CD8-positive, alpha-beta memory T cell (primary cell): ENCODE measurements around the gene OBSCN. TPM values are rescaled to one million over a fixed set of nuclear protein-coding genes. Genes with fewer than 3 reads are reported as not detected.
A peak's percentile ranks its signal among the peaks of the same experiment; 100 is the strongest.

Experiments used
- CTCF ChIA-PET: fragments of 350-600 bp; sonication (Branson Sonifier 250); formaldehyde crosslinking; loops from one replicate; lab custom pipeline; 2021; ENCODE audit warnings: antibody characterized with exemption; lab: Charles Lee
- POLR2A ChIA-PET: fragments of 350-600 bp; sonication (Branson Sonifier 250); formaldehyde crosslinking; loops from one replicate; lab custom pipeline; 2021; ENCODE audit warnings: antibody characterized with exemption; lab: Charles Lee
- DNase-seq, 5 donors: peaks; one replicate each; pipeline versions ENCODE4 v3.0.0 to v3.0.0-alpha.2; 2020 to 2022; ENCODE audit warnings: mixed read lengths in 1 of 5
- H3K27ac ChIP-seq: one replicate; pipeline ENCODE4 v1.7.0; 2013; ENCODE audit warnings: low read depth, mild to moderate bottlenecking, low read length, moderate library complexity
- H3K27me3 ChIP-seq: 2 replicates; pipeline ENCODE4 v1.7.0; 2013; ENCODE audit warnings: low read length, mild to moderate bottlenecking; ENCODE audit not compliant: insufficient read depth, poor library complexity, severe bottlenecking
- H3K36me3 ChIP-seq: 2 replicates; pipeline ENCODE4 v1.7.0; 2013; ENCODE audit warnings: mild to moderate bottlenecking, low read length, moderate library complexity; ENCODE audit not compliant: insufficient read depth
- H3K4me1 ChIP-seq: 2 replicates; pipeline ENCODE4 v1.7.0; 2013; ENCODE audit warnings: mild to moderate bottlenecking, low read length, moderate library complexity; ENCODE audit not compliant: insufficient read depth
- H3K4me3 ChIP-seq: 2 replicates; pipeline ENCODE4 v1.7.0; 2013; ENCODE audit warnings: mild to moderate bottlenecking, low read length
- H3K9me3 ChIP-seq: 2 replicates; pipeline ENCODE4 v1.7.0; 2013; ENCODE audit warnings: mild to moderate bottlenecking, low read length
- H3K27ac Mint-ChIP-seq, 8 donors: one replicate each; pipeline ENCODE4 v1.8.0; 2020 to 2021; ENCODE audit warnings: mixed read lengths in 8 of 8, mild to moderate bottlenecking in 6 of 8, inconsistent platforms in 3 of 8, moderate library complexity in 3 of 8
- H3K27me3 Mint-ChIP-seq, 2 donors: one replicate each; pipeline ENCODE4 v1.8.0; 2020 to 2021; ENCODE audit warnings: mixed read lengths in 2 of 2, mild to moderate bottlenecking in 1 of 2, moderate library complexity in 1 of 2
- H3K36me3 Mint-ChIP-seq, 3 donors: one replicate each; pipeline ENCODE4 v1.8.0; 2020 to 2021; ENCODE audit warnings: mixed read lengths in 3 of 3, inconsistent platforms in 1 of 3, mild to moderate bottlenecking in 1 of 3
- H3K4me1 Mint-ChIP-seq, 3 donors: one replicate each; pipeline ENCODE4 v1.8.0; 2020 to 2021; ENCODE audit warnings: mixed read lengths in 3 of 3, inconsistent platforms in 1 of 3, mild to moderate bottlenecking in 1 of 3
- H3K4me3 Mint-ChIP-seq, 7 donors: one replicate each; pipeline ENCODE4 v1.8.0; 2020 to 2021; ENCODE audit warnings: mixed read lengths in 7 of 7, mild to moderate bottlenecking in 6 of 7, moderate library complexity in 4 of 7, inconsistent platforms in 2 of 7
- H3K9me3 Mint-ChIP-seq, 5 donors: one replicate each; pipeline ENCODE4 v1.8.0; 2020 to 2022; ENCODE audit warnings: mixed read lengths in 5 of 5, mild to moderate bottlenecking in 3 of 5, moderate library complexity in 2 of 5, inconsistent platforms in 1 of 5
- polyA plus RNA-seq: library from polyadenylated mRNA; unstranded; fragments of 300-500 nt; fragmentation: Illumina TruSeq; gene quantifications from one replicate; pipeline ENCODE4 v1.2.3, GENCODE V29; 2021
- total RNA-seq, 2 experiments: library from RNA; stranded (reverse); gene quantifications; one replicate each; pipeline ENCODE4 v1.2.3, GENCODE V29; 2021

OBSCN gene
- total RNA-seq (10 to 100 TPM; 10.9 to 13.6 TPM), polyA plus RNA-seq (3.0 TPM)

DNA sequence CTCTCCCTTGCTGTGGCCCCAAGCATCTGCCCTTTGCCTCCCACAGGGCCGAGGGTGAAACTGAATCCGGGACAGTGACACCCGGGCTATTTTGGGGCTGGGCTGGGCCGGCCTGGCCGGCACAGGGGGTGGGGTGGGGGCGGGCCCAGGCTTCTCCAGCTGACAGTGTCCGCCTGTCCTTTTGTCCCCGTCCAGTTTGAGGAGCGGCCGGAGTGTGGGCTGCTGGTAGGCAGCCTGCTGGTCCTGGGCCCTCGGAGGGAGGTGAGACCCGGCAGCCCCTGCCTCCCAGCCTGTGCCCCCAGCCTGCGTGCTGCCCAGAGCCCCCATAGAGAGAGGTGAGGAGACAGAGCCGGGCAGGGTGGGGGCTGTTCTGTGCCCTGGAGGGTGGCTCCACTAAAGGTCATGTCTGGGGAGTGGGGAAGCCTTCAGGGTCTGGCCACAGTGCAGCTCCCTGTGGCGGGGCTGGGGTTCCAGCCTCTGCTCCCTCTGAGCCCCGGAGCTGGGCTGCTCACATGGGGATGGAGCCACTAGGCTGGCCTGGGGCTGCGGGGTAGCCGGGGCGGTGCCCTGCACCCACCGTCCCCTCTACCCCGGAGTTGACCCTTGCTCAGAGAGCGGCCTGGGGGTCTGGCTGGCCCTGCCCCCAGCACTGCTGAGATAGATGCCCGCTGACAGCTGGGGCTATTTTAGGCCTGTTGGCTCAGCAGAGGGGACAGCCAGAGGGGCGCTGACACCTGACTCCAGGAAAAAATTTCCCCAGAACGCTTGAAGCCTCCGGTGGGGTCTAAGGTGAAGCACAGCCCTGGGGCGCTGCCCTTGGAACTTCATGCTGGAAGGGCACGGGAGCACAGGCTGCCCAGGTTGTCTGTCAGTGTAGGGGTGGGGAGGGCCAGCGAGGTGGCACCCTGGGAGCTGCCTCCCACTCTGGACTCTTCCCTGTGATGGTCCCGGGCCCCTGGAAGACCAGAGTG lies at the start of gene OBSCN:
Gene OBSCN (plus strand): TSS at position 194 of the 971 bp plus-strand sequence. CDS start 3,740 bp downstream, outside the sequence.
- Mint-ChIP-seq H3K27ac (no peak within 1 kb of the TSS), H3K27me3 (peaks cover 0 to 5% of the 10 kb centered on the region in 2 donors), H3K9me3 (no peaks in the 10 kb centered on the region), H3K4me3 (no peak within 1 kb of the TSS), H3K4me1 (peaks cover 0 to 3% (median 3%) of the 10 kb centered on the region in 3 donors), H3K36me3 (no peaks in the 10 kb centered on the region)
- ChIA-PET POLR2A (no interaction called here), CTCF (no interaction called here)
- peaks cover 7% of the 10 kb centered on the region for H3K27me3 ChIP-seq
- no peak for DNase-seq
- H3K4me3 ChIP-seq = no peak within 1 kb of the TSS
- H3K9me3 ChIP-seq = no peaks in the 10 kb centered on the region
- H3K36me3 ChIP-seq = no peaks in the 10 kb centered on the region
- H3K4me1 ChIP-seq = no peaks in the 10 kb centered on the region
- H3K27ac ChIP-seq = no peak within 1 kb of the TSS

DNA sequence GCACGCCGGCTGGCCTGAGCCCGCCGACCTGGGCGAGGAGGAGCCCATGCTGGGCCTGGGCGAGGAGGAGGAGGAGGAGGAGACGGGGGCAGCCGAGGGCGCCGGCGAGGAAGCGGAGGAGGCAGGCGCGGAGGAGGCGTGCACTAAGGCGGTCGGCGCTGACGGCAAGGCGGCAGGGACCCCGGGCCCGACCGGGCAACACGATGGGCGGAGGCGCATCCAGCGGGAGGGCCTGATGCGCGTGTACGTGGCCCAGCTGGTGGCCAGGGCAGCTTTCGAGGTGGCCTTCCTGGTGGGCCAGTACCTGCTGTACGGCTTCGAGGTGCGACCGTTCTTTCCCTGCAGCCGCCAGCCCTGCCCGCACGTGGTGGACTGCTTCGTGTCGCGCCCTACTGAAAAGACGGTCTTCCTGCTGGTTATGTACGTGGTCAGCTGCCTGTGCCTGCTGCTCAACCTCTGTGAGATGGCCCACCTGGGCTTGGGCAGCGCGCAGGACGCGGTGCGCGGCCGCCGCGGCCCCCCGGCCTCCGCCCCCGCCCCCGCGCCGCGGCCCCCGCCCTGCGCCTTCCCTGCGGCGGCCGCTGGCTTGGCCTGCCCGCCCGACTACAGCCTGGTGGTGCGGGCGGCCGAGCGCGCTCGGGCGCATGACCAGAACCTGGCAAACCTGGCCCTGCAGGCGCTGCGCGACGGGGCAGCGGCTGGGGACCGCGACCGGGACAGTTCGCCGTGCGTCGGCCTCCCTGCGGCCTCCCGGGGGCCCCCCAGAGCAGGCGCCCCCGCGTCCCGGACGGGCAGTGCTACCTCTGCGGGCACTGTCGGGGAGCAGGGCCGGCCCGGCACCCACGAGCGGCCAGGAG lies 49.5 kb upstream of the OBSCN start:
- CTCF ChIA-PET = interaction anchor here (2.4 kb wide), 1 partner anchor 8 kb away, joined by 17 read pairs; the partner anchor contains the start of gene IBA57
- POLR2A ChIA-PET = interaction anchor here (1.4 kb wide), 1 partner anchor 49 kb away, joined by 4 read pairs; the partner anchor contains the start of gene MRPL55
- no peaks in the 10 kb centered on the region for H3K27me3 ChIP-seq
- H3K36me3 Mint-ChIP-seq = no peaks in the 10 kb centered on the region
- no peaks in the 10 kb centered on the region for H3K9me3 ChIP-seq
- H3K27ac Mint-ChIP-seq = no peak overlapping the region
- H3K4me1 ChIP-seq = peaks cover 32% of the 10 kb centered on the region
- no peak overlapping the region for H3K4me3 ChIP-seq
- H3K4me3 Mint-ChIP-seq = no peak overlapping the region
- H3K36me3 ChIP-seq = no peaks in the 10 kb centered on the region
- no peaks in the 10 kb centered on the region for H3K9me3 Mint-ChIP-seq
- H3K4me1 Mint-ChIP-seq = peaks cover 9 to 35% (median 16%) of the 10 kb centered on the region in 3 donors
- H3K27ac ChIP-seq = no peak overlapping the region
- H3K27me3 Mint-ChIP-seq = no peaks in the 10 kb centered on the region
- no peak for DNase-seq

DNA sequence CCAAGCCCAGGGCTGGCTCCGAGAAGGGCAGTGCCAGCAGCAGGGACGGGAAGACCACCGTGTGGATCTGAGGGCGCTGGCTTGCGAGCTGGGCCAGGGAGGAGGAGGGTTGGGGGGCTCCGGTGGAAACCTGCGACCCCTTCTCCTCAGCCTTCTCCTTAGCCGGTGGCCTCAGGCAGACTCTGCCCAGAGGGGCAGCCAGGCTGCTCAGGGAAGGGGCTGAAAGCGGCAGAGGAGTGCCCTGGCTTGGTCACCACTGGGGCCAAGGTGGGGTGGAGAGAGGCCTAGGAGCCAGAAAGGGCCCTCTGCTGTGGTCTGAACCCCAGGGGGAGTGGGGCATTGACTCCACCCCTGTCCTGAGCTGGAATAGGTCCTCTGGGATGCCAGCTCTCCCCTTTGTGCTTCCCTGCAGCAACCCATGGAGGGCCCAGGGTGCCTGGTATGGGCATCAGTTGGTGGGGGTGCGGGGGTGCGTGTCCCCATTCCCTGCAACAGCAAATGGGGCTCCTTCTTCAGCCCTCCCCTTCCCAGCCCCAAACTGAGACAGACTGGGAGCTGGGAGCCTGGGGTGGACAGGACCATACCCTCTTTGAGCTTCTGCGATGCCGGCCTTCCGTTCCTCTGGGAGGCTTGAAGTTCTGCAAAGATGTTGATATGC lies 48.7 kb upstream of the OBSCN start:
- H3K4me1 Mint-ChIP-seq = peaks cover 12 to 41% (median 19%) of the 10 kb centered on the region in 3 donors
- ChIA-PET POLR2A (interaction anchor here (0.5 to 0.9 kb wide), 2 partner anchors 19 to 34 kb away, joined by 3 to 5 read pairs; no protein-coding TSS in a partner anchor), CTCF (interaction anchor here (1.4 kb wide), 1 partner anchor 28 kb away, joined by 4 read pairs; no protein-coding TSS in a partner anchor)
- H3K27ac Mint-ChIP-seq = peak overlapping the region in 1 of 8 donors; percentile 55
- no peak overlapping the region for H3K4me3 Mint-ChIP-seq
- H3K9me3 ChIP-seq = no peaks in the 10 kb centered on the region
- no peaks in the 10 kb centered on the region for H3K27me3 Mint-ChIP-seq
- H3K4me3 ChIP-seq = no peak overlapping the region
- no peaks in the 10 kb centered on the region for H3K36me3 Mint-ChIP-seq
- H3K27ac ChIP-seq = no peak overlapping the region
- no peaks in the 10 kb centered on the region for H3K36me3 ChIP-seq
- H3K4me1 ChIP-seq = peaks cover 32% of the 10 kb centered on the region
- no peak for DNase-seq
- no peaks in the 10 kb centered on the region for H3K9me3 Mint-ChIP-seq
- H3K27me3 ChIP-seq = no peaks in the 10 kb centered on the region

DNA sequence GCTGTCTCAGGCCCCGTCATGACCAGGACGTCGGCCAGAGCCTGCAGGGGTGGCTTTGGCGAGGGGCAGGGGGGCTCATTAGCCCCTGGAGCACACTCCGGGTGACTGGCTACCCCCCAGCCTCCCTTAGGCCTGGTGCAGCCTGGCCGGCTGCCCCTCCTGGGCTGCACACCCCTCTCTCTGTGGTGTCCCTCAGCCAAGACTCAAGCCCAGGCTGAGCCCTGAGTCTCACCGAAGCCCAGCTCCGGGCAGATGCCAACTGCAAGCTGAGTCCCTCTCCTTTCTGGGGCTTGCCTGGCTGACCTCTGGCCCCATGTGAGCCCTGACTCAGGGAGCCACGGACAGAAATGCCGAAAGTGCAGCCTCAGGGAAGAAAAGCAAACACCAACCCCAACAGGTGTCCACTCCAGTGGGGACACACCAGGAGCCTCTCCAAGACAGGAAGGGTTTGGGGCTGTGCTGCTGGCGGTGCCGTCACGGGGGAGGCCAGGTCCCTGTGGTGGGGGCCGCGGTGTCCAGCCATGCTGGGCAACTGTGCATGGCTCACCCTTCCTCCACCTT lies 47.6 kb upstream of the OBSCN start:
- peaks cover 17 to 49% (median 30%) of the 10 kb centered on the region in 3 donors for H3K4me1 Mint-ChIP-seq
- H3K4me3 ChIP-seq = no peak overlapping the region
- no peak overlapping the region for H3K4me3 Mint-ChIP-seq
- H3K27me3 ChIP-seq = no peaks in the 10 kb centered on the region
- peaks cover 39% of the 10 kb centered on the region for H3K4me1 ChIP-seq
- no peaks in the 10 kb centered on the region for H3K36me3 ChIP-seq
- no peaks in the 10 kb centered on the region for H3K36me3 Mint-ChIP-seq
- no peaks in the 10 kb centered on the region for H3K27me3 Mint-ChIP-seq
- H3K9me3 ChIP-seq = no peaks in the 10 kb centered on the region
- no peaks in the 10 kb centered on the region for H3K9me3 Mint-ChIP-seq
- ChIA-PET CTCF (interaction anchor here (1.4 kb wide), 1 partner anchor 29 kb away, joined by 4 read pairs; no protein-coding TSS in a partner anchor), POLR2A (no interaction called here)
- H3K27ac Mint-ChIP-seq = no peak overlapping the region
- H3K27ac ChIP-seq = no peak overlapping the region
- no peak for DNase-seq

GRCh38 chr1:228161362-228161761 lies 46.5 kb upstream of the OBSCN start:
- H3K4me3 Mint-ChIP-seq = no peak overlapping the region
- no peaks in the 10 kb centered on the region for H3K36me3 ChIP-seq
- peak overlapping the region in 1 of 8 donors; percentile 55 for H3K27ac Mint-ChIP-seq
- H3K27ac ChIP-seq = no peak overlapping the region
- H3K4me1 Mint-ChIP-seq = peaks cover 17 to 48% (median 31%) of the 10 kb centered on the region in 3 donors
- no peaks in the 10 kb centered on the region for H3K9me3 Mint-ChIP-seq
- H3K4me1 ChIP-seq = peaks cover 37% of the 10 kb centered on the region
- no peaks in the 10 kb centered on the region for H3K27me3 Mint-ChIP-seq
- H3K27me3 ChIP-seq = no peaks in the 10 kb centered on the region
- no peak for DNase-seq
- no peaks in the 10 kb centered on the region for H3K9me3 ChIP-seq
- ChIA-PET POLR2A (no interaction called here), CTCF (interaction anchor here (1.5 kb wide), 1 partner anchor 15 kb away, joined by 3 read pairs; no protein-coding TSS in a partner anchor)
- peaks cover 0 to 2% (median 0%) of the 10 kb centered on the region in 3 donors for H3K36me3 Mint-ChIP-seq
- no peak overlapping the region for H3K4me3 ChIP-seq

- no peaks in the 10 kb centered on the region for H3K27me3 Mint-ChIP-seq
- Histone ChIP-seq H3K36me3 (no peaks in the 10 kb centered on the region), H3K27me3 (no peaks in the 10 kb centered on the region), H3K9me3 (no peaks in the 10 kb centered on the region), H3K4me3 (no peak overlapping the region), H3K27ac (no peak overlapping the region), H3K4me1 (peaks cover 37% of the 10 kb centered on the region)
- no peak for DNase-seq
- H3K9me3 Mint-ChIP-seq = no peaks in the 10 kb centered on the region
- peaks cover 21 to 49% (median 35%) of the 10 kb centered on the region in 3 donors for H3K4me1 Mint-ChIP-seq
- H3K27ac Mint-ChIP-seq = peak overlapping the region in 3 of 8 donors; percentile 43 to 64 (median 55)
- H3K4me3 Mint-ChIP-seq = no peak overlapping the region
- CTCF ChIA-PET = interaction anchor here (1.5 kb wide), 1 partner anchor 16 kb away, joined by 3 read pairs; no protein-coding TSS in a partner anchor
- H3K36me3 Mint-ChIP-seq = peaks cover 0 to 2% (median 0%) of the 10 kb centered on the region in 3 donors
- POLR2A ChIA-PET = no interaction called here
These were observed 46.0 kb upstream of the OBSCN start for GRCh38 chr1:228161866-228162265.
